Left renal cortex interstitium (tissue), 4 donors: ENCODE measurements around the gene SPACDR. TPM values are rescaled to one million over a fixed set of nuclear protein-coding genes. Genes with fewer than 3 reads are reported as not detected.
A peak's percentile ranks its signal among the peaks of the same experiment; 100 is the strongest.

Experiments used
- DNase-seq, 4 donors: peaks; one replicate each; pipeline ENCODE4 v3.0.0-alpha.2; 2013; ENCODE audit warnings: low read depth in 4 of 4, low spot score in 2 of 4, missing footprints in 1 of 4
- polyA plus RNA-seq, 4 donors: library from polyadenylated mRNA; unstranded; fragments of 120-200 nt; gene quantifications; one replicate each; pipeline ENCODE4 v1.2.1, GENCODE V29; 2013; ENCODE audit not compliant: insufficient read length in 4 of 4

Gene SPACDR
- polyA plus RNA-seq, 4 donors: 0.75 to 3.4 (median 1.3) TPM

DNA sequence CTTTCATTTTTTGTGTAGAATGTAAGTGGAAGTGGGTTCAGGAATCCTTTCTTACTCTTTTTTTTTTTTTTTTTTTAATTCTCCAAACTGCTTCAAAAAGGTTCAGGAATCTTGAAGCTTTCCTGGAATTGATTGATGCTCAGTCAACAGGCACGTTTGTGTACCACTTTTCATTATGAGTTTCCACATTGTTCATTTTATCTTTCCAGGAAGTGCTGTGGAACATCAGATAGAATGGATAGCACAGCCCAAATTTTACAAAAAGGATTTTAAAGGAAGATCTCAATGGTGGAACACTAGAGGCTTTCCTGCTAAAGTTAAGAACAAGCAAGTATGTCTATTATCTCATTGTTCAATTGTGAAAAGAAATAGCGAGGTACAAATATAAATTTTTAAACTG lies 25.9 kb downstream of the SPACDR start:
- no peak for DNase-seq

DNA sequence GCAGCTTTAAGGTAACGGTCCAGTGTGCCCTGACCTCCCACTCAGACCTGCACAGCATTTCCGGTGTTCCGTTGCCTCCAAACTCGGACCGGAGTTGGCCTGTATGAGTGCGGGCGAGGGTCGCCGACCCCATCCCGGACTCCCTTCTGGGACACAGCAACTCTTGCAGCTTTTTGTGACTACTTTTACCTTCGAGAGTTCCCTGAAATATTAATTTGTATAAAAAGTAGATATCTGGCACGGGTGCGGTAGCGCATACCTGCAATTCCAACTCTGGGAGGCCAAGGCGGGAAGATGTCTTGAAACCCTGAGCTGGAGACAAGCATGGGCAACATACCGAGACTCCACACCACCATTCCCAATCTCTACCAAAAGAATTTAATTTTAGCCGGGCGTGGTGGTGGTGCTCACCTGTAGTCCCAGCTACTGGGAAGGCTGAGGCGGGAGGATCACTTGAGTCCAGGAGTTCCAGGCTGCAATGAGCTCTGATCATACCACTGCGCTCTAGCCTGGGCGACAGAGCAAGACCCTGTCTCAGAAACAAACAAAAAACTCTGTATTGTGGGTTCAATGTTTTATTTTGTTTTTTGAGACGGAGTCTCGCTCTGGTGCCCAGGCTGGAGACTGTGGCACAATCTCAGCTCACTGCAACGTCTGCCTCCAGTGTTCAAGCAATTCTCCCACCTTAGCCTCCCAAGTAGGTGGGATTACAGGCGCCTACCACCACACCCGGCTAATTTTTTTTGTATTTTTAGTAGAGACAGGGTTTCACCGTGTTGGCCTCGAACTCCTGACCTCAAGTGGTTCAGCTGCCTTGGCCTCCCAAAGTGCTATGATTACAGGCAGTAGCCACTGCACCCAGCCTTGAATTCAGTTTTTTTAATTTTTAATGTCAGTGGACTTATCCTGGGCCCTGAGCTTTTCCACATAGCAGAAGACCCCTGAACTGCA lies 26.6 kb downstream of the SPACDR start:
- no peak for DNase-seq

DNA sequence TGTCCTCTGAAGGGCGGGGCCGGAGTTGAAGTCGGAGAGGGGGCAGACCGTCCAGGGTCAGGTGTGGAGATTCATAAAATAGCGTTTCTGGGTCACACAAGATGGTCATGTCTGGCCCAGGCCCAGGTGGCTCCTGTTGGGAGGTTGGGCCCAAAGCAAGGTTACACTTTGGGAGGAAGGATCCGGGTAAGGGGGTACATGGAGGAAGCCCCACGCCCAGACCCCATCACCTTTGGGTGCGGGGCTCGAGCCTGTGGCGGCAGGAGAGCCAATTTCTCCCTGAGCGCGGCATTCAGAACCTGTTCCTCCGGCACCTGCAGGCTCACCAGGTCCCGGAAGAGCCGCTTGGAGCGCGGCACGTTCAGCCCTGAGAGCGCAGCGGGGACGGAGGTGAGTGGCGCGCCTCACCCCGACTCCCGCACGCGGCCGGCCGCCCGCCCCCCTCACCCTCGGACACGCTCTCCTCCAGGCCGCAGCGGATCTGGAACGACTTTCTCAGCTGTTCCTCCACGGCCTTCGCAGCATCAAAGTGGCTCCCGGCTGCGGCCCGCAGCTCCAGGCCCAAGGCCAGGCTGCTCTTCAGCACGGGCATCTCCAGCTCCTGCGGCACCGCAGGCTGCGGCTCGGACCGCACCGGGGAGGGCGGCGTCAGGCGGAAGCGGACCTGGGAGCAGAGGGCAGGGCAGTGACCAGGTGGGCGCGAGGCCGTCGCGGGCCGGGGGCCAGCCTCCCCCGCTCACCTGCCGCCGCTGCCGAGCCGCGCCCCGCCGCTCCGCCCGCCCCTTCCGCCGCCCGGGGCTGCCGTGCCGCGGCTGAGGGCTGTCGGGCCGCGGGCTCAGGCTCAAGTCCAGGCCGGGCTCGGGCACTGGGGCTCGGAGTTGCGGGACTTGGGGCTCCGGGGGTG lies 28.4 kb downstream of the SPACDR start:
- no peak for DNase-seq

DNA sequence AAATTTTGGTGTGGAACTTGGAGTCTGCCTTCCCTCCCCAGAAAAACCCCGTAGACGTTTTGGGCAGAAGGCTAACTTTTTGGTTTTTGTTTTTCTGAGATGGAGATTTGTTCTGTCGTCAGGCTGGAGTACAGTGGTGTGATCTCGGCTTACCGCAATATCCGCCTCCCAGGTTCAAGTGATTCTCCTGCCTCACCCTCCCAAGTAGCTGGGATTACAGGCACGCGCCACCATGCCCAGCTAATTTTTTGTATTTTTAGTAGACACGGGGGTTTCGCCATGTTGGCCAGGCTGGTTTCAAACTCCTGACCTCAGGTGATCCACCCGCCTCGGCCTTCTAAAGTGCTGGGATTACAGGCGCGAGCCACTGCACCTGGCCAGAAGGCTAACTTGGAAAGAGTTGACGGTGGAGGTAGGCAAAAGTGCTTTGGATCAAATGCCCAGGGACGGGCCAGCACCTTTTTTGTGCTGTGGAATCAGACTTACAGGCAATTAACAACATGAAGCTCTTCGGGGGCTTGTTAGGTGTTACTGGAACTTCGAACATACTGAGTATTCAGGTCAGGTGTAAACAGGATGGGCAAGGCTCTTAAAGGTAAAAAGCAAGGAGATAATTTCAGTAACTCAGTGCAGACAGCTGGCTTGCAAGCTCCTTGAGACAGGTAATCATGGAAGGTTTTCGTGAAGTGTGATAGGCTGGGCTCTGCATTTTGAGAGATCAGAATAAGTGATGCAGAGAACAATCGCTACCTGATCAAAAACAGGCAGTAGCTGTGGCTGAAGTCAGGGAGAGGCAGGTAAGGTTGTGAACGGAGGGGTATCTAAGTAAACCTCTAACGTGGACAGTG lies 29.5 kb downstream of the SPACDR start:
- no peak for DNase-seq

DNA sequence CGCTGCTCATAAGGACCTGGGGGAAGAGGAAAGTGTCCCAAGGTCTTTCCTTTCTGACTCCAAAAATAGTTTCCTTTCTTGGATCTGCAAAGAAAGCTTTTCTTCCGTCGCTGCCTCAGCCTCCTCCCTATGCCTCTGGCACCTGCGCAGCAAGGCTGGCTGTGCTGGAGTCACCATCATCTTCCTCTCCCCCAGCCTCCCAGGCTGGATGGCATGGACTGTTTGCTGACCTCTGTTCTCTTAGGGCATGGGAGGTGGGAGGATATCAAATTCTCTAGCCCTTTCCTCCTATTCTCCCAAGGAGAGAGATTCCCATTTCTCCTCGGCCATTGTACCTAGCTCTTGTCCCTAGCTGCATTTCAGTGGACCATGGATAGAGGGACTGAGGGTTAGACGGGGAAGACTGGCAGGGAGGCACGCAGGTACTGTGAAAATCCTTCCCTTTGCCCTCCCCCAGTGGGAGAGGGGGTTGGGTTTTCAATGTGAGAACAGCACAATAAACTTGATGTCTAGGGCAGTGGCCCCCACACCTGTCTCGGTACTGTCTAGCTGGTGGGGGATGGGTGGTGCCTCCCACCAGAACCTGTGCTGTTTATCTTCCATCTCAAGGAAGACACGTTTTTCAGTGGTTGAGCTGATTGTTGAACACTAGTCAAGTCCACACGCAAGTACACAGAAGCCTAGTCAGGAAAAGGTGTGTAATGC lies 30.3 kb downstream of the SPACDR start:
- no peak for DNase-seq

DNA sequence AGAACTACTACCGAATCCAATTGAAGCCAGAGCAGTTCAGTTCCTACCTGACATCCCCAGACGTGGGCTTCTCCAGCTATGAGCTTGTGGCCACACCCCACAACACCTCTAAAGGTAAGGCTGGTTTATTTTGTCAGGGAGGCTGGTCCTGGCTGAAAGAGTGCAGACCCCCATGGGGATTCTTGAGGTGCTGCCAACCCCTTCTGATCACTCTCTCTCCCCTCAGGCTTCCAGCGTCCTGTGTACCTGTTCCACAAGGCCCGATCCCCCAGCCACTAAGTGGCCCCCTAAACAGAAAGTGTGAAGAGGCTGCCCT lies 30.8 kb downstream of the SPACDR start:
- no peak for DNase-seq

DNA sequence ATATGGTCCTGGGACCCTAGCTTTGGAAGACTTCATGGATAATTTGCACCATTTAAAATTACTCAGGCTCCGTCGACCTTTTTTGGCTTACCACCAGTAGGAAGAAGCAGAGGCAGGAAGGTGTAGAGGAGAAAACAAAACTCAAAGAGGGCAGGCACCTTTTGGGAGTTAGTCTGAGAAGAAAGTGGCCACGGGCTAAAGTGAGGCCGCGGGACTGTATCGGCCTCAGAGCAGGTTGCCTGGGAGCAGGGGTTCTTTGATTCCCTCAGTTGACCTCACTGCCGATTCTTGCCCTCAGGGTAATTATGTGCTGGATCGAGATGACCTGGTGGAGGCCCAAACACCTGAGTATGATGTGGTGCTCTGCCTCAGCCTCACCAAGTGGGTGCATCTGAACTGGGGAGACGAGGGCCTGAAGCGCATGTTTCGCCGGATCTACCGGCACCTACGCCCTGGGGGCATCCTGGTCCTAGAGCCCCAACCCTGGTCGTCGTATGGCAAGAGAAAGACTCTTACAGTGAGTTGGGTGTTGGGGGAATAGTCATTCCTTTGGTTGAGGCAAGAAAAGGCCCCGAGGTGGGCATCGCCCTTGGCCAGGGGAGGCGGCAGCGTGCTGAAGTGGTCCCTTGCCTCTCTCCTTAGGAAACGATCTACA lies 31.3 kb downstream of the SPACDR start:
- no peak for DNase-seq

DNA sequence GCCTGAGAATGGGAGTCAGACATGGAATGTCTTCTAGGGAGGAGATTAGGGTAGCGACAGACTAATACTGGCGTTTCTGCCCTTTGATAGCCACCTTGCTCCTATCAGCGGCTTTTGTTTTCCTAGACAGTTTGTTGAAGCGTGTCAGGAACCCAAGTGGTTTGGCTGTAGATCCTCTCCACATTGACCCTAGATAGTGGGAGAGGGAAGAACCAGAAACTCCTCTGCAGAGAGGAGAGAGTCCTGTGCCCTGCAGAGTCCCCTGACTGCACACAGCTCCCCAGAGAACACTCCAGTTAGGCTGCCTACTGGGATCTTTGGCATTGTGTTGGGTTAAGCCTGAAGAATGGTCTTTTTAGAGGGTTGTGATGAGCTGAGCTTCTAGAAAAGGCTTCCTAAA lies 32.0 kb downstream of the SPACDR start:
- no peak for DNase-seq

DNA sequence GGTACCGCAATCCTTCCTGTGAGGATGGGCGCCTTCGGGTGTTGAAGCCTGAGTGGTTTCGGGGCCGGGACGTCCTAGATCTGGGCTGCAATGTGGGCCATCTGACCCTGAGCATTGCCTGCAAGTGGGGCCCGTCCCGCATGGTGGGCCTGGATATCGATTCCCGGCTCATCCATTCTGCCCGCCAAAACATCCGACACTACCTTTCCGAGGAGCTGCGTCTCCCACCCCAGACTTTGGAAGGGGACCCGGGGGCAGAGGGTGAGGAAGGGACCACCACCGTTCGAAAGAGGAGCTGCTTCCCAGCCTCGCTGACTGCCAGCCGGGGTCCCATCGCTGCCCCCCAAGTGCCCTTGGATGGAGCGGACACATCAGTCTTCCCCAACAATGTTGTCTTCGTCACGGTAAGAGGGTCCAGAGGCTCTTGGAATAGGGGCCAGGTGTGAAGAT lies 32.7 kb downstream of the SPACDR start:
- DNase-seq: no peak

DNA sequence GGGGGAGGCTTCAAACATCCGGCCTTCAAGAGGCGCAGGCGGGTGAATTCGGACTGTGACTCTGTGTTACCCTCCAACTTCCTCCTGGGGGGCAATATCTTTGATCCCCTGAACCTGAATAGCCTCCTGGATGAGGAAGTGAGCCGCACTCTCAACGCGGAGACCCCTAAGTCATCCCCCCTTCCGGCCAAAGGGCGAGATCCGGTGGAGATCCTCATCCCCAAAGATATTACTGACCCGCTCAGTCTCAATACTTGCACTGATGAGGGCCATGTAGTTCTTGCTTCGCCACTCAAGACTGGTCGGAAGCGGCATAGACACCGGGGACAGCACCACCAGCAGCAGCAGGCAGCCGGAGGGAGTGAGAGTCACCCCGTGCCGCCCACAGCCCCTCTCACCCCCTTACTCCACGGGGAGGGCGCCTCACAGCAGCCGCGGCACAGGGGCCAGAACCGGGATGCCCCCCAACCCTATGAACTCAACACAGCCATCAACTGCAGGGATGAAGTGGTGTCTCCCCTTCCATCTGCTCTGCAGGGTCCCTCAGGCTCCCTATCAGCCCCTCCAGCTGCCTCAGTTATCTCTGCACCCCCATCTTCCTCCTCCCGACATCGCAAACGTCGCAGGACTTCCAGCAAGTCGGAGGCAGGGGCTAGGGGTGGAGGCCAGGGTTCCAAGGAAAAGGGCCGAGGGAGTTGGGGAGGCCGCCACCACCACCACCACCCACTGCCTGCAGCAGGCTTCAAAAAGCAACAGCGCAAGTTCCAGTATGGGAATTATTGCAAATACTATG lies 33.4 kb downstream of the SPACDR start:
- DNase-seq: no peak

DNA sequence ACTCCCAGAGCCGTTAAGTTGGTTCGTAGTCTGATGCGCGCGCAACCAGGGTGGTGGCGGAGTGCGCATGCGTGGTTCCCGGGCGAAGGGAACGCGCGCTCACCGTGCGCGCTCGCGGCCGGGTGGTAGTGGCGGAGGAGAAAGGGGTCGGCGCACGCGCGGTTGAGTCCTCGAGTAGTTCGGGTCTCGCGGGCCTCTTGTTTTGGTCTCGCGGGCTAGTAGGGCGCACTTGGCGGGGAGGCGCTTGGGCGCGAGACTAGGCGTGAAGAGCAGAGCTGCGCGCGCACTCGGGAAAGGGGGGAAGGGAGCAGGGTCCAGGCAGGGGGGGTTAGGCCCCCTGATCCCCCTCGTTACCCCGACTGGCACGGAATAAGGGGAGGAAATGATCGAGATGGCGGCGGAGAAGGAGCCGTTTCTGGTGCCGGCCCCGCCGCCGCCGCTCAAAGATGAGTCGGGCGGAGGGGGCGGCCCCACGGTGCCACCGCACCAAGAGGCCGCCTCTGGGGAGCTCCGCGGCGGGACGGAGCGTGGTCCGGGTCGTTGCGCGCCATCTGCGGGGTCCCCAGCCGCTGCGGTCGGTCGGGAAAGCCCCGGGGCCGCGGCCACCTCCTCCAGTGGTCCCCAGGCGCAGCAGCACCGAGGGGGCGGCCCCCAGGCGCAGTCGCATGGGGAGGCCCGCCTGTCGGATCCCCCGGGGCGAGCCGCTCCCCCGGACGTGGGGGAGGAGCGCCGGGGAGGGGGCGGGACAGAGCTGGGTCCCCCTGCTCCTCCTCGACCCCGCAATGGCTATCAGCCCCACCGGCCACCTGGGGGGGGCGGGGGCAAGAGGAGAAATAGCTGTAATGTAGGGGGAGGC lies 34.2 kb downstream of the SPACDR start, which contains the start of gene MEPCE:
Gene MEPCE, plus strand, starts transcription at position 195 of the 856 bp plus-strand sequence. Its CDS starts 188 bp downstream, at position 383.
- DNase-seq: peak; percentile 90 to 92 (median 90)

DNA sequence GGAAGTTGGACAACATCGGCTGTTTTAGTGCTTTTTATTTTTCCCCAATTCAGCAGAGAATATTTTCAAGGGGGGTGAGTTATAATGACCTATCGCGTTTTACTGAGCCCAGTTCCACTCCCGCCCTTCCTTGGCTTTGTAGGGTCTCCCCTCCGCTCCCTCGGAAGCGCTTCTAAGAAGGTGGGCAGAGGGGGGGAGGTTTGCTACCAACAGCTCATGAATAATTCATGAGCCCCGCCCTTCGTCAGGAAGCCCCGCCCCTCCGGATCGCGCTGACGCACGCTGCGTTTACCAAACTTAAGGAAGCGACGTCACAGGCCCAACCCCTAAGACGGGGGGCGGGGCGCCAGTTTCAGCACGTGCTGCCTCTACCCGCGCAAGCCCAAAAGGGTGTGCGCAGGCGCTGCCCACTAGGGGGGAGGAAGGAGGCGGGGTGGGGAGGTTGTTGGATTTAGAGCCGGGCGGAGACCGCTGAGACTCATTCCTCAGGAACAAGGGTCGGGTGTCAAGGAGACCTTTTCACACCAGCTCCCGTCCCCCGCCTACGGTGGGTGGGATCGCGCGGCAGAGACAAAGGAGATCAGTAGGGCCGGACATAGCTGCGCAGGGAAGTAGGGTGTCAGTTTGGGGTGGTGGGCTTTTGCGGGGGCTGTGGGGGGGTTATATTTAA lies 35.0 kb downstream of the SPACDR start:
- DNase-seq: peak; percentile 97 to 100 (median 99)

DNA sequence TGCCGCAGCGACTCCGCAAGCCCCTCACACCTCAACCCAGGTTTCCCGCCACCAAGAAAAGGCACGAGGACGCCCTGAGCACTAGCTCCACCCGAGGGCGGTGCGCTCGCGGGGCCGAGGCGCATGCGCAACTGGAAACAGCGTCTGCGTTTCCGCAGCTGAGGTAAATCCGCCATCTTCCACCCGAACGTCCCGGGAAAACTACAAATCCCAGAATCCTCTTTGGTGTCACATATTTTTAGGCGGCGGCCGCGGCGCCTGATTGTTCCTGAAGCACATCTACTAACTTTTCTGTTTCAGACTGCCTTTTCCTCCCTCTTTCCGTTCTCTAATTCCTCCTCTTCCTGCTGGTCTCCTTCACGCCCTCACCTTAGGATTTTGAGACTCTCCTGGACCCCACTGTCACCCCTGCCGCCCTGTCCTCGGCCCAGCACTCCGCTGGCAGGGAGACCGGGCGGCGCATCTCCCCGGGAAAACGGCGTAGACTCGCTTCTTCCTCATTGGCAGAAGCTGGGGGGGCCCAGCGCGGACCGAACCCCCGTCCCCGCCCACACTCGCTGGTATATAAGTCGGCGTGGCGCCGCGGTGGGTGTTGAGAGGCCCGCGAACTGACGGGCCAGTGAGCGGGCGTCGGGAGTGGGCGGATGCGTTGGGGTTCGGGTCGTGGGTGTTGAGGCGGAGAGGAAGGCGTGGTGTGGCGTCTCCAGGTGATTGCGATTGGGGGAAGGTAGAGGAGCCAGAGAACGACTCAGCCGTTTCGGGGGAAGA lies 35.7 kb downstream of the SPACDR start, which contains the start of gene ZCWPW1:
Gene ZCWPW1, minus strand, starts transcription at position 505 of the 768 bp plus-strand sequence. CDS start 8,054 bp downstream, outside the sequence.
- peak; percentile 89 to 98 (median 95) for DNase-seq

DNA sequence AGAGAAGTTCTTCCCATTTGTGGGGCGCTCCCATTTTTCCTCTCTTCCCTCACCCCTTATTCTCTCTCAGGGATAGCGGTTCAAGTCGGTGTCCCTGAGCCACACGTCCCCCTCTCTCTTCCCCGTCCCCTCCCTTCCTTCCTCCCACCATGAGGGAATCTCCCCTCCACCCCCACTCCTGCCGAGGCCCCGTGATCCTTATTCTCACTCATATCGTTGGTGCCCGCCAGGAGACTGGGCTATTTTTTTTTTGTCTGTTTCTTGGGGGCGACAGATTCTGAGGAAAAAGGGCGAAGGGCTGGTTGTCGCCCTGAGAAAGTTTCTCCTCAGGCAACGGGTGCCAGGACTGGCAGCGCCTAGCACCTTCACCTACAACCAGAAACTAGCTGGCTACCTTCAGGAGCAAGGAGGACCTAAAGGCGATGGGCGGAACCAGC lies 36.3 kb downstream of the SPACDR start:
- no peak for DNase-seq

DNA sequence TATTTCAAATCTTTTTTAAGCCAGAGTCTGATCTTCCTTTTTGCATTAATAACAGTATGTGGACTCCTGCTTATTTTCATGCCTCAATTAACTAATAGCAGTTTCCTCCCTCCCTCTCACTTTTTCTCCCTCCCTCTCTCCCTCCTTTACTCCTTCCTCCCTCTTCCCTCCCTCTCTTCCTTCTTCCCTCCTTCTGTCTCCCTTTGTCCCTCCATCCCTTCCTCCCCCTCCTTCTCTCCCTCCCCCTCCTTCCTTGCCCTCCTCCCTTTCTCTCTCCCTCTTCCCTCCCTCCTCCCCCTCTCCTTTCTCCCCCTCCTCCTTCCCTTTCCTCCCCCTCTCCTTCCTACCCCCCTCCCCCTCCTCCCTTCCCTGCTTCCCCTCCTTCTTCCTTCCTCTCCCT lies 37.5 kb downstream of the SPACDR start:
- DNase-seq: no peak

DNA sequence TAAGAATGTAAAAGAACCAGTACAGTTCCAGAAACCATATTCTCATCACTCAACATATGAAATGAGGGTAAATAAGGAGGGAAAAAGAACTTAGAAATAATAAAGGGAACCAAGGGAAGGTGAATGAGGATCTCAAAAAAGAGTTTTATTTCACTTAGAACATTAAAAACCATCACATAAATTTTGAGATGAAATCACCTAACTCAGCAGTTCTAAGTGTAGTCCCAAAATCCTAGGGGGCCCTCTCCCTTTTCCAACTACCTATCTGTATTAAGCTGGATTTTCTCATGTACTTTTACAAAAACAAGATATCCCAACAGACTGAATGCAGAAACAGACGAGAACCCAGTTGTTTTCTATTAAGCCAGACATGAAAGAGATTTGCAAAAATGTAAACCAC lies 38.7 kb downstream of the SPACDR start:
- no peak for DNase-seq
